ENCODE measurements around the gene GRB7.
A peak's percentile ranks its signal among the peaks of the same experiment; 100 is the strongest.
"Not testable (repeated sequence)": the region's sequence is repeated elsewhere in the genome, so short reads cannot be mapped to it uniquely, and the experiment has no call there.

GRB7 gene

GRCh38 chr17:39753514-39754160 is 15.9 kb downstream of the GRB7 start:
- peak in 1 of 2 donors; percentile 41 for DNase-seq

- DNase-seq: peak; percentile 92 to 96
Measured at GRCh38 chr17:39754161-39754957, 16.6 kb downstream of the GRB7 start.

- no peak for DNase-seq
Measured at GRCh38 chr17:39754958-39755553, 17.3 kb downstream of the GRB7 start.

GRCh38 chr17:39755554-39756379 is 18.0 kb downstream of the GRB7 start:
- no peak for DNase-seq

GRCh38 chr17:39756380-39757079 is 18.8 kb downstream of the GRB7 start:
- DNase-seq: no peak

GRCh38 chr17:39757176-39757662 is 19.5 kb downstream of the GRB7 start:
- no peak for DNase-seq

GRCh38 chr17:39757931-39758873 is 20.5 kb downstream of the GRB7 start:
- no peak for DNase-seq

GRCh38 chr17:39759204-39759603 is 21.5 kb downstream of the GRB7 start:
- no peak for DNase-seq

- DNase-seq: no peak
Measured at GRCh38 chr17:39761861-39762496, 24.2 kb downstream of the GRB7 start.

GRCh38 chr17:39763051-39763820 is 25.5 kb downstream of the GRB7 start:
- no peak for DNase-seq

- not testable (repeated sequence) for DNase-seq
Measured at GRCh38 chr17:39764171-39764570, 26.4 kb downstream of the GRB7 start.

GRCh38 chr17:39765175-39765574 is 27.4 kb downstream of the GRB7 start:
- peak; percentile 23 to 46 for DNase-seq

- no peak for DNase-seq
Measured at GRCh38 chr17:39765766-39766165, 28.0 kb downstream of the GRB7 start.

GRCh38 chr17:39767147-39767546 is 29.4 kb downstream of the GRB7 start:
- DNase-seq: no peak

GRCh38 chr17:39769974-39770587 is 32.3 kb downstream of the GRB7 start:
- DNase-seq: no peak

- peak in 1 of 2 donors; percentile 7 for DNase-seq
Measured at GRCh38 chr17:39772415-39772814, 34.7 kb downstream of the GRB7 start.

- no peak for DNase-seq
Measured at GRCh38 chr17:39772987-39773934, 35.5 kb downstream of the GRB7 start.

- no peak for DNase-seq
Measured at GRCh38 chr17:39774047-39774446, 36.3 kb downstream of the GRB7 start.

All from inflammatory macrophage treated with lipopolysaccharide for 1 hour (primary cell).